ENCODE data around the gene NAGS. TPM values are rescaled to one million over a fixed set of nuclear protein-coding genes. Genes with fewer than 3 reads are reported as not detected.
A peak's percentile ranks its signal among the peaks of the same experiment; 100 is the strongest.
"Not testable (repeated sequence)": the region's sequence is repeated elsewhere in the genome, so short reads cannot be mapped to it uniquely, and the experiment has no call there.

The NAGS gene, protein sequence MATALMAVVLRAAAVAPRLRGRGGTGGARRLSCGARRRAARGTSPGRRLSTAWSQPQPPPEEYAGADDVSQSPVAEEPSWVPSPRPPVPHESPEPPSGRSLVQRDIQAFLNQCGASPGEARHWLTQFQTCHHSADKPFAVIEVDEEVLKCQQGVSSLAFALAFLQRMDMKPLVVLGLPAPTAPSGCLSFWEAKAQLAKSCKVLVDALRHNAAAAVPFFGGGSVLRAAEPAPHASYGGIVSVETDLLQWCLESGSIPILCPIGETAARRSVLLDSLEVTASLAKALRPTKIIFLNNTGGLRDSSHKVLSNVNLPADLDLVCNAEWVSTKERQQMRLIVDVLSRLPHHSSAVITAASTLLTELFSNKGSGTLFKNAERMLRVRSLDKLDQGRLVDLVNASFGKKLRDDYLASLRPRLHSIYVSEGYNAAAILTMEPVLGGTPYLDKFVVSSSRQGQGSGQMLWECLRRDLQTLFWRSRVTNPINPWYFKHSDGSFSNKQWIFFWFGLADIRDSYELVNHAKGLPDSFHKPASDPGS
- 1.0 and 3.1 TPM in 2 replicates for total RNA-seq (2014; rRNA removed; shearing (Covaris generic))

DNA sequence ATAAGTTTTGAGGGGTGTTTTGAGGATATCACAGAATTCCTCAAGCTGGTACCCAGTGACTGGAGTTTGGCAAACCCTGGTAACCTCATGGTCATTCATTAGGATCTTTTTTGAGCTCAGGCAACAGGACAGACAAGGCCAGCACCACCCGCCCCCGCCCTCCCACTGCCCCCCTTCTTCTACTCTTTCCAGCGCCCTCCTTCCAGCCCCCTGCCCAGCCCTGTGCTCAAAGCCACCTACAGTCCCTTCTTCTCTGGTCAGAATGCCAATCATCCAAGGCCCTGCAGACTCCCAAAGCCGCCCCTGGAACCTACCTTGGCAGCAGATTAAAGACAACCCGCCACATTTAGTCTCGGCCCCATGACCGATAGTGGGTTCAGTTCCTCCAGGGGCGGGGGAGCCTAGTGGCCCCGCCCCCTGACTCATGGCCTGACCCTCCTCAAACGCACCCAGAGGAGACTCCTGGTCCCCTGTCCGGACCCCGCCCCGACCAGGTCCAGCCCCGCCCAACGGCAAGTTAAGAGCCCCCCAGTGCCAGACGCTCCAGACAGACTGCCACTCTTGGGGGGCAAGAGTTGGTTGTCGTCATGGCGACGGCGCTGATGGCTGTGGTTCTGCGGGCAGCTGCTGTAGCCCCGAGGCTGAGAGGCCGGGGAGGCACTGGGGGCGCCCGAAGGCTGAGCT is at the start of gene NAGS:
NAGS (plus strand) TSS at position 546 of the 684 bp plus-strand sequence; CDS start at position 588, 42 bp downstream.
- DNase-seq (ENCODE audit: low spot score) = no peak

DNA sequence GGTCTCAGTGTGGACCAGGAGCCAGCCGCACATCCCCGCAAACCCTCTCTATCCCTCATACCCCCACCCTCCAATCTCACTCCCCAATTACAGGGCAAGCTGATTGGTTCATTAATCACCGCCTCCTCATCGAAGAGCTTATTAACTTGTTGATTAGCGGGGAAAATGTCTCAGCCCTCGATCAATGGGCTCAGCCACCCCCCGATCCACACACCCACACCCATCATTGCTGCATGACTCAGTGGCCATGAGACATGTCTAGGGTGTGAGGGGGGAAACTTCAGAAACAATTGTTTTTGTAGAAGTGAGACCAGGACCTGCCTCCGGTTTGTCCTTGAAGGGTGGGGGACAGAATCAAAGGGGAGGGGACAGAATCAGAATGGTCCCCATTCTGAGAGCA is 48.2 kb upstream of the NAGS start:
- DNase-seq (ENCODE audit: low spot score) = no peak

DNA sequence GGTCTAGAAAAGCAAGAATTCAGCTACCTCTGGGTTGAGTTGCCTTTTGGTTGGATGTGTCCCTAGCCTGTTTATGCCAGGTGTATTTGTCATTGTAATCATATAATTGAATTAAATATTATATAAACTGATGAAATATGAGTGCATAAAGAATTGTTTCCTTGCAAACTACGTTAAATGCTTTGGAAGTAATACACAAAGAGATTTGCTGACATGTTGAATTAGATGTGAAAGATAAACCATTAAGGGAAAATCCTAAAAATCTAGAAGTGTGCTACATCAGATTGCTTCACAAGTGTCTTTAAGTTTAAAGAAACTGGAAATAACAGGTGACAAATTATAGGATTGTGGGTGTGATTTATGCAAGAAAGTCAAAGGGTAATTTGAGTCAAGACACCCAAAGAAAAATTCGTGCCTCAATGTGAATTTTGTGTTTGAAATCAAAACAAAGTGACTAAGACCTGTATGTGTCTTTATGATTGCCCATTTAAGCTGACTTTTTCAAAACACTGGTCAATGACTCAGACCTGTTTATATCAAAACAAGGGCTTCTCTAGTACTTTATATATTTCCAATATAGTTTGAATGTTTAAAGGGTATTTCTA is 45.6 kb upstream of the NAGS start:
- DNase-seq (ENCODE audit: low spot score) = no peak

DNA sequence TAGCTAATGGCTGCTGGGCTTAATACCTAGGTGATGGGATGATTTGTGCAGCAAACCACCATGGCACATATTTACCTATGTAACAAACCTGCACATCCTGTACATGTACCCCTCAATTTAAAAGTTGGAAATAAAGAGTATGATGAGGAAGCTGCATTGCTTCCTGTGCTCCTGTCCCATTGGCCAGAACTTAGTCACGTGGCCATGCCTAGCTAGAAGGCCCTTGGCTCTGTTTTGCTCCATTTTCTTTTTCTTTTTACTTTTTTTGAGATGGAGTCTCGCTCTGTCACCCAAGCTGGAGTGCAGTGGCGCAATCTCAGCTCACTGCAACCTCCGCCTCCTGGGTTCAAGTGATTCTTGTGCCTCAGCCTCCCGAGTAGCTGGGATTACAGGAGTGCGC is 43.1 kb upstream of the NAGS start:
- not testable (repeated sequence) for DNase-seq (ENCODE audit: low spot score)

DNA sequence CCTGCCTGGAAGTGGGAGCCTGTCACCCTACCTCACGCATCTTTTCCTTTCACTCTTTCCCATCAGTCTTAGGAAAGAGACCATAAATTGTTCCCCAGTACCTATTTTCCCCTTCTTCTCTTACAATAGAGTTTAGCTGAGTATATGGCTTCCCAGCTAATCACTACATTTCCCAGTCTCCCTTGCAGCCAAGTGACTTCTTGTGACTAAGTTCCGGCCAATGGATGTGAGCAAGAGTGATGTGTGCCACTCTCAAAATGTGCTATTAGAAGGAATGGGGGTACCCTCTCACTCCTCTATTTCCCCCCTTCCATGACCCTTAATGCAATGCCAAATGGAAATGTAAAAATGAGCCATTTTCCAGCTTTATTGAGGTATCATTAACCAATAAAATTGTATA is 42.5 kb upstream of the NAGS start:
- DNase-seq (ENCODE audit: low spot score) = no peak

GRCh38 chr17:43962479-43962878 is 41.9 kb upstream of the NAGS start:
- DNase-seq (ENCODE audit: low spot score) = no peak

DNA sequence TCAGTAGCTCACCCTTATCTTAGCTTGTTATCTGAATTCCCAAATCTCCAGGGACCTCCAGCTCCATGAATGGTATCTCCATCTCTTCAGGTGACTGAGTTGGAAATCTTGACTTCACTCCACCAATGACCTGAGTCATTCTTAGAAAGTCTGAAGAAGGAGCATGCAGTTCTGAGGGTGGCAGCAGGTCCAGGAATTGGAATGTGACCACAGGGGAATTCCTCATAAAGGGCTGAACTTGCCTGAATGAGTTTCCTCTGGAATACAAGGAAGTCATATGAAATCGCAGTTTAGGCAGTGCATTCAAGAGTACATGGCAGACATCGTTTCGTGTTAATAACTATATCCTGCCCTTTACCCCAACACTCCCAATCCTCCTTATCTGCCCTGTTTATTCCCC is 38.1 kb upstream of the NAGS start:
- peak; percentile 26 for DNase-seq (ENCODE audit: low spot score)

GRCh38 chr17:43967251-43967875 is 37.1 kb upstream of the NAGS start:
- no peak for DNase-seq (ENCODE audit: low spot score)

GRCh38 chr17:43970366-43970765 is 34.1 kb upstream of the NAGS start:
- DNase-seq (ENCODE audit: low spot score) = no peak

DNA sequence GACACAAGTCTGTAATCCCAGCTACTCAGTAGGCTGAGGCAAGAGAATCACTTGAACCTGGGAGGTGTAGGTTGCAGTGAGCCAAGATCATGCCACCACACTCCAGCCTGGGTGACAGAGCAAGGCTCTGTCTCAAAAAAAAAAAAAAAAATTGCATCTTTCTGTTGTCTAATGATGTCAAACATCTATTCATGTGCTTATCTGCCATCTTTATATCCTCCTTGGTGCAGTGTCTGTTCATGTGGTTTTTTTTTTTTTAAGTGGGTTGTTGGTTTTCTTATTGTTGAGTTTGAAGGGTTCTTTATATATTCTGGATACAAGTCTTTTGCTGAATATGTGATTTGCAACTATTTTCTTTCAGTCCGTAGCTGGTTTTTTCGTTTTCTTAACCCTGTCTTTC is 33.0 kb upstream of the NAGS start:
- DNase-seq (ENCODE audit: low spot score) = not testable (repeated sequence)

DNA sequence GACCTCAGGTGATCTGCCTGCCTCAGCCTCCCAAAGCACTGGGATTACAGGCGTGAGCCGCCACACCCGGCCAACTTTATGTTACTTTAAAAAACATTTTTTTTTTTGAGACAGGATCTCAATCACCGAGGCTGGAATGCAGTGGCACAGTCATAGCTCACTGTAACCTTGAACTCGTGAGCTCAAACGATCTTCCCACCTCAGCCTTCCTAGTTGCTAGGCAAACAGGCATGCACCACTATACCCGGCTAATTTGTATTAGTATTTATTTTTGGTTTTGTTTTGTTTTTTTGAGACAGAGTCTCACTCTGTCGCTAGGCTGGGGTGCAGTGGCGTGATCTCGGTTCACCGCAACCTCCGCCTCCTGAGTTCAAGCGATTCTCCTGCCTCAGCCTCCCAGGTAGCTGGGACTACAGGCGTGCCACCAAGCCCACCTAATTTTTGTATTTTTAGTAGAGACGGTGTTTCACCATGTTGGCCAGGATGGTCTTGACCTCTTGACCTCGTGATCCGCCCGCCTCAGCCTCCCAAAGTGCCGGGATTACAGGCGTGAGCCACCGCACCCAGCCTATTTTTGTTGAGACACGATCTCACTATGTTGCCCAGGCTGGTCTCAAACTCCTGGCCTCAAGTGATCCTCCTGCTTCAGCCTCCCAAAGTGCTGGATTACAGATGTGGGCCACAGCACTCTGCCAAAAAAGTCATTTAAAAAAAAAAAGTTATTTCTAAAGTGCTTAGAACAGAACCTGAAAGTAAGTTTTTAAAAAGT is 31.8 kb upstream of the NAGS start:
- not testable (repeated sequence) for DNase-seq (ENCODE audit: low spot score)

DNA sequence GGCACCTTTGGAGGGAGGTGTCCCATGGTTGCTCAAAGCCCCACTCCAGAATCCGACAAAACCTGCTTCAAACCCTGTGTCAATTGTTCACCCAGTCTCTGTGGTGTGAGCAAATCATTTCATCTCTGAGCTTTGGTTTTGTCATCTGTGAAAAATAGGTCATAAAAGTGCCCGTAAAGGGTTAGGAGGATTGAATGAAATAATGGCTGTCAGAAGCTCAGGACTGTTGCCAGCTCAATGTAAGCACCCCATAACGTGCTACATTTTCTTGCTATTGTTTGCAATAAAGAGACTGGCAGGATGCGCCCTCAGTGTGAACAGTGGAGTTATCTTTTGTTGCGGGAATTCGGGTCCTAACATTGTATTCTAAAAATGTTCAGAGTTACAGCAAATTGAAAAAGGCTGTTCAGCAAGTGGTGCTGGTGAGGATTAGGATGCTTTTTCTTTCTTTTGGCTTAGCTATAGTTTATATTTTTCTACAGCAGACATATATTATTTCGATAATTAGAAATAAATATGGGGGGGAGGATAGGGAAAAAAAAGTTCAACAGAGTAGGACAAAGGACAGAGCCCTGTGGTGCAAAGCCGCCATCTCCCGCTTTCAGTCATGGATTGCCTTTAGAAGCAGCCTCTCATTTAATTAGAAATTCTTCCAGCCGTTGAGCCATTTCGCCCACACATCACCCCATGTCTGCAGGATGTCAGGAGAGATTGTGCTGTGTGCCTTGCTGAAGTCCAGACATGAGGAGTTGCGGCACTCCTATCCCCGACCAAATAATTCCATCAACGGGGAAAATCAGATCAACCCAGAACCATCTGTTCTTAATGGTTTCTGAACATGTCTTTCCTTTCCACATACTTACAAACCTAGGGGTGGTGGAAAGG is 29.8 kb upstream of the NAGS start:
- no peak for DNase-seq (ENCODE audit: low spot score)

GRCh38 chr17:43975898-43976297 is 28.5 kb upstream of the NAGS start:
- DNase-seq (ENCODE audit: low spot score) = no peak

- no peak for DNase-seq (ENCODE audit: low spot score)
These were observed 27.2 kb upstream of the NAGS start for GRCh38 chr17:43976963-43977837.

DNA sequence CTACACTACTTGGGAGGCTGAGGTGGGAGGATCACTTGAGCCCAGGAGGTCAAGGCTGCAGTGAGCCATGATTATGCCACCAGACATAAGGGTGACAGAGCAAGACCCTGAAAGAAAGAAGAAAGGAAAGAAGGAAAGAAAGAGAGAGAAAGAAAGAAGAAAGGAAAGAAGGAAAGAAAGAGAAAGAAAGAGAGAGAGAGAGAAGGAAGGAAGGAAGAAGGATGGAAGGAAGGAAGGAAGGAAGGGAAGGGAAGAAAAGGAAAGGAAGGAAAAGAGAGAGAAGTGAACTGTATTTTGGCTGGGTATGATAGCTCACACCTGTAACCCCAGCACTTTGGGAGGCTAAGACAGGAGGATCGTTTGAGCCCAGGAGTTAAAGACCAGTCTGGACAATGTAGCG is 26.3 kb upstream of the NAGS start:
- DNase-seq (ENCODE audit: low spot score) = no peak

- no peak for DNase-seq (ENCODE audit: low spot score)
These were observed 25.4 kb upstream of the NAGS start for GRCh38 chr17:43979011-43979410.

DNA sequence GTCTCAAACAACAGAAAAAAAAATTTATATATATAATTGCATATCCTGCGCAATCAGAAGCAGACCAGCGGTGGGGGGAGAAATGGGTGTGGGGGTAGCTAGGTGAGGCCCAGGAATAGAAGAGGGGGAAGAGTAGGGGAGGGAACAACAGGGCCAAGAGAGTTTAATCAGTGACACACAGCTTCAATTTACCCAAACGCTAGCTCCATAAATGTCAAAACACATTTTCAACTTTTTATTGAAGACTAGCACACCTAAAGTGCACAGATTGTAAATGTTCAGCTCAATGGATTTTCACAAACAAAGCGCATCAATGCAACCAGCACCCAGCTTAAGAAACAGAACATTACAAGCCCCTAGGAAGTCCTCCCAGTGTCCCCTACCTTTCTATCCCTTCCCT is 24.8 kb upstream of the NAGS start:
- no peak for DNase-seq (ENCODE audit: low spot score)

GRCh38 chr17:43982171-43982570 is 22.3 kb upstream of the NAGS start:
- DNase-seq (ENCODE audit: low spot score) = no peak

GRCh38 chr17:43983196-43983514 is 21.3 kb upstream of the NAGS start:
- DNase-seq (ENCODE audit: low spot score) = no peak

Data from H4 (cell line).